HCT116 (cell line): ENCODE results near the gene SH3D19. TPM values are rescaled to one million over a fixed set of nuclear protein-coding genes. Genes with fewer than 3 reads are reported as not detected.

ENCODE experiments used
- ATAC-seq: fragments of 200-7000 bp; cut with Tn5 transposase; 2 replicates; pipeline ENCODE4 v1.9.1; 2020; ENCODE audit warnings: mild to moderate bottlenecking, moderate library complexity
- BruUV-seq: library from RNA; stranded (reverse); fragments of 400-500 nt; replicated peaks from 2 replicates; lab custom pipeline; 2021; lab: Mats Ljungman, UMichigan
- CTCF ChIA-PET: fragments of 300-600 bp; sonication (Branson Sonifier 250); formaldehyde crosslinking; loops from one replicate; lab custom pipeline; 2021; ENCODE audit warnings: antibody characterized with exemption; lab: Charles Lee
- POLR2A ChIA-PET: fragments of 300-600, 350-600 bp; sonication (Branson Sonifier 250); formaldehyde crosslinking; loops from one replicate; lab custom pipeline; 2021; ENCODE audit warnings: antibody characterized with exemption; lab: Charles Lee
- RAD21 ChIA-PET, 2 experiments: fragments of 300-600 bp; sonication (Branson Sonifier 250); formaldehyde crosslinking; loops; one replicate each; lab custom pipeline; 2023; ENCODE audit warnings: low total read pairs in 2 of 2; ENCODE audit not compliant: uncharacterized antibody in 2 of 2, unreplicated experiment in 2 of 2, low non-redundant PET in 1 of 2; lab: Charles Lee
- DNase-seq: peaks from one replicate; pipeline ENCODE4 v3.0.0-alpha.2; 2010; ENCODE audit warnings: low read depth, low spot score
- H2AFZ ChIP-seq: fragments of 200-600 bp; shearing (Covaris generic), sonication (generic); 2 replicates; pipeline ENCODE4 v1.6.1; 2017; ENCODE audit warnings: low read depth, mixed run types, mixed read lengths, antibody characterized with exemption, low read length; ENCODE audit not compliant: poor library complexity, severe bottlenecking
- H3K27ac ChIP-seq: 2 replicates; pipeline ENCODE4 v1.5.1; 2012; ENCODE audit warnings: low read depth, low read length
- H3K27me3 ChIP-seq: fragments of 200-600 bp; sonication (generic); 2 replicates; pipeline ENCODE4 v1.6.1; 2016; ENCODE audit warnings: mixed run types, low read length, mixed read lengths; ENCODE audit not compliant: insufficient read depth
- H3K36me3 ChIP-seq, 2 experiments: fragments of 200-500 bp in 1 of 2; fragments of 200-600 bp in 1 of 2; sonication (Bioruptor generic) in 1 of 2; sonication (generic) in 1 of 2; 2 replicates each; pipeline versions ENCODE4 v1.5.1 to v1.6.1; 2014 to 2016; ENCODE audit warnings: low read length in 2 of 2, inconsistent platforms in 1 of 2, mixed read lengths in 1 of 2, mixed run types in 1 of 2; ENCODE audit not compliant: insufficient read depth in 2 of 2, control insufficient read depth in 1 of 2
- H3K4me1 ChIP-seq, 2 experiments: fragments of 200-600 bp in 1 of 2; sonication (generic) in 1 of 2; 2 replicates each; pipeline versions ENCODE4 v1.5.1 to v1.6.1; 2012 to 2017; ENCODE audit warnings: low read length in 2 of 2, inconsistent platforms in 1 of 2, mild to moderate bottlenecking in 1 of 2, mixed read lengths in 1 of 2, mixed run types in 1 of 2, moderate library complexity in 1 of 2; ENCODE audit not compliant: insufficient read depth in 2 of 2, control insufficient read depth in 1 of 2
- H3K4me2 ChIP-seq: fragments of 200-600 bp; sonication (generic); 2 replicates; pipeline ENCODE4 v1.6.1; 2017; ENCODE audit warnings: mixed run types, low read length, mixed read lengths
- H3K4me3 ChIP-seq, 2 experiments: fragments of 200-600 bp in 1 of 2; sonication (generic) in 1 of 2; replicated peaks in 1 of 2; 2 replicates each; pipeline ENCODE4 v1.5.1; 2011 to 2016; ENCODE audit warnings: low read length in 2 of 2, control low read depth in 1 of 2, low read depth in 1 of 2, mild to moderate bottlenecking in 1 of 2, mixed read lengths in 1 of 2, mixed run types in 1 of 2
- H3K79me2 ChIP-seq: fragments of 200-600 bp; sonication (generic); 2 replicates; pipeline ENCODE4 v1.6.1; 2017; ENCODE audit warnings: mild to moderate bottlenecking, mixed run types, low read length, moderate library complexity, mixed read lengths; ENCODE audit not compliant: insufficient read depth
- H3K9ac ChIP-seq: fragments of 200-600 bp; sonication (generic); 2 replicates; pipeline ENCODE4 v1.6.1; 2016; ENCODE audit warnings: low read length, mixed read lengths
- H3K9me2 ChIP-seq: fragments of 200-600 bp; sonication (generic), shearing (Covaris generic); 2 replicates; pipeline ENCODE4 v1.6.1; 2017; ENCODE audit warnings: mixed run types, mild to moderate bottlenecking, moderate library complexity; ENCODE audit not compliant: insufficient read depth
- H3K9me3 ChIP-seq, 2 experiments: fragments of 200-500 bp in 1 of 2; fragments of 200-600 bp in 1 of 2; sonication (Bioruptor generic) in 1 of 2; sonication (generic) in 1 of 2; 2 replicates each; pipeline ENCODE4 v1.6.1; 2014 to 2017; ENCODE audit warnings: low read length in 2 of 2, mixed read lengths in 2 of 2, inconsistent platforms in 1 of 2, low read depth in 1 of 2, mild to moderate bottlenecking in 1 of 2, mixed run types in 1 of 2, moderate library complexity in 1 of 2; ENCODE audit not compliant: control insufficient read depth in 1 of 2, insufficient read depth in 1 of 2
- H4K20me1 ChIP-seq: fragments of 200-600 bp; sonication (generic), shearing (Covaris generic); 2 replicates; pipeline ENCODE4 v1.6.1; 2017; ENCODE audit warnings: mixed run types, mild to moderate bottlenecking, moderate library complexity; ENCODE audit not compliant: insufficient read depth
- EZH2phosphoT487 ChIP-seq: fragments of 200-600 bp; IDR thresholded peaks from 2 replicates; pipeline ENCODE4 v1.6.1; 2018; ENCODE audit warnings: antibody characterized with exemption, borderline replicate concordance
- FOSL1 ChIP-seq: IDR thresholded peaks from 2 replicates; pipeline ENCODE4 v1.6.1; 2012; ENCODE audit warnings: low read depth
- JUND ChIP-seq: IDR thresholded peaks from 2 replicates; pipeline ENCODE4 v1.6.1; 2012
- POLR2A ChIP-seq: IDR thresholded peaks from 2 replicates; pipeline ENCODE4 v1.7.0; 2011; ENCODE audit warnings: borderline replicate concordance; ENCODE audit not compliant: insufficient read depth, insufficient read length; ENCODE audit errors: extremely low read depth
- RAD21 ChIP-seq: IDR thresholded peaks from 2 replicates; pipeline ENCODE4 v1.6.1; 2012; ENCODE audit warnings: low read depth, mild to moderate bottlenecking
- SIN3A ChIP-seq: IDR thresholded peaks from 2 replicates; pipeline ENCODE4 v1.6.1; 2012; ENCODE audit warnings: low read depth
- SP1 ChIP-seq: IDR thresholded peaks from 2 replicates; pipeline ENCODE4 v1.6.1; 2012; ENCODE audit warnings: low read depth
- YY1 ChIP-seq: IDR thresholded peaks from 2 replicates; pipeline ENCODE4 v1.6.1; 2011; ENCODE audit warnings: low read length, low read depth, moderate library complexity, mild to moderate bottlenecking; ENCODE audit not compliant: insufficient replicate concordance; ENCODE audit errors: extremely low read depth
- ZBTB33 ChIP-seq: IDR thresholded peaks from 2 replicates; pipeline ENCODE4 v1.6.1; 2011; ENCODE audit warnings: mild to moderate bottlenecking, low read length, moderate library complexity; ENCODE audit not compliant: insufficient replicate concordance; ENCODE audit errors: extremely low read depth
- ZNF274 ChIP-seq: fragments of 200-500 bp; sonication (Bioruptor generic); IDR thresholded peaks from 2 replicates; pipeline ENCODE4 v1.6.1; 2014; ENCODE audit warnings: mild to moderate bottlenecking, low read depth, low read length, inconsistent platforms
- intact Hi-C: fragments of 100-400 bp; cut with micrococcal nuclease; formaldehyde crosslinking; loops from 2 replicates; pipeline ENCODE4 v1.10.0; 2022
- total RNA-seq: library from RNA; stranded (reverse); gene quantifications from one replicate; pipeline ENCODE4 v1.2.1, GENCODE V29; 2021; ENCODE audit not compliant: unreplicated experiment
- TF ChIP-seq, protein P1 (sequence below): IDR thresholded peaks from 2 replicates; pipeline ENCODE4 v1.6.1; 2012; ENCODE audit warnings: low read depth

Gene SH3D19
- total RNA-seq, 1 experiment from 2014 or later, result 37.5 TPM

- CTCF ChIA-PET, result no interaction called here
- Histone ChIP-seq H2AFZ (no peak overlapping the region), H3K9ac (no peak overlapping the region), H4K20me1 (no peaks in the 10 kb centered on the region), H3K4me3 (no peak overlapping the region), H3K79me2 (0 out of 2 replicates have a peak, but pooled peaks cover 5% of the 10 kb centered on the region), H3K27ac (no peak overlapping the region), H3K9me2 (no peaks in the 10 kb centered on the region), H3K4me1 (no peaks in the 10 kb centered on the region), H3K27me3 (no peaks in the 10 kb centered on the region), H3K9me3 (no peaks in the 10 kb centered on the region), H3K36me3 (no peaks in the 10 kb centered on the region), H3K4me2 (no peak overlapping the region)
- BruUV-seq, result no TSS peak
- TF ChIP-seq EZH2phosphoT487 (no peak), POLR2A (no peak), JUND (no peak), SP1 (no peak), SIN3A (no peak), ZBTB33 (no peak), ZNF274 (no peak), YY1 (no peak), FOSL1 (no peak), RAD21 (no peak)
- TF ChIP-seq, protein P1, sequence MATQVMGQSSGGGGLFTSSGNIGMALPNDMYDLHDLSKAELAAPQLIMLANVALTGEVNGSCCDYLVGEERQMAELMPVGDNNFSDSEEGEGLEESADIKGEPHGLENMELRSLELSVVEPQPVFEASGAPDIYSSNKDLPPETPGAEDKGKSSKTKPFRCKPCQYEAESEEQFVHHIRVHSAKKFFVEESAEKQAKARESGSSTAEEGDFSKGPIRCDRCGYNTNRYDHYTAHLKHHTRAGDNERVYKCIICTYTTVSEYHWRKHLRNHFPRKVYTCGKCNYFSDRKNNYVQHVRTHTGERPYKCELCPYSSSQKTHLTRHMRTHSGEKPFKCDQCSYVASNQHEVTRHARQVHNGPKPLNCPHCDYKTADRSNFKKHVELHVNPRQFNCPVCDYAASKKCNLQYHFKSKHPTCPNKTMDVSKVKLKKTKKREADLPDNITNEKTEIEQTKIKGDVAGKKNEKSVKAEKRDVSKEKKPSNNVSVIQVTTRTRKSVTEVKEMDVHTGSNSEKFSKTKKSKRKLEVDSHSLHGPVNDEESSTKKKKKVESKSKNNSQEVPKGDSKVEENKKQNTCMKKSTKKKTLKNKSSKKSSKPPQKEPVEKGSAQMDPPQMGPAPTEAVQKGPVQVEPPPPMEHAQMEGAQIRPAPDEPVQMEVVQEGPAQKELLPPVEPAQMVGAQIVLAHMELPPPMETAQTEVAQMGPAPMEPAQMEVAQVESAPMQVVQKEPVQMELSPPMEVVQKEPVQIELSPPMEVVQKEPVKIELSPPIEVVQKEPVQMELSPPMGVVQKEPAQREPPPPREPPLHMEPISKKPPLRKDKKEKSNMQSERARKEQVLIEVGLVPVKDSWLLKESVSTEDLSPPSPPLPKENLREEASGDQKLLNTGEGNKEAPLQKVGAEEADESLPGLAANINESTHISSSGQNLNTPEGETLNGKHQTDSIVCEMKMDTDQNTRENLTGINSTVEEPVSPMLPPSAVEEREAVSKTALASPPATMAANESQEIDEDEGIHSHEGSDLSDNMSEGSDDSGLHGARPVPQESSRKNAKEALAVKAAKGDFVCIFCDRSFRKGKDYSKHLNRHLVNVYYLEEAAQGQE, result no peak
- no peak for DNase-seq
- RAD21 ChIA-PET, result no interaction called here
- ATAC-seq, result no peak
- intact Hi-C loops, result no loop called here
- POLR2A ChIA-PET, result no interaction called here
Observed at GRCh38 chr4:151202381-151202780, 123.0 kb downstream of the SH3D19 start.
